Measurements from ENCODE around the gene SRCAP.

The SRCAP gene

GRCh38 chr16:30775392-30776188 is 76.6 kb downstream of the SRCAP start:
- DNase-seq (ENCODE audit: low spot score) = peak; percentile 79

DNA sequence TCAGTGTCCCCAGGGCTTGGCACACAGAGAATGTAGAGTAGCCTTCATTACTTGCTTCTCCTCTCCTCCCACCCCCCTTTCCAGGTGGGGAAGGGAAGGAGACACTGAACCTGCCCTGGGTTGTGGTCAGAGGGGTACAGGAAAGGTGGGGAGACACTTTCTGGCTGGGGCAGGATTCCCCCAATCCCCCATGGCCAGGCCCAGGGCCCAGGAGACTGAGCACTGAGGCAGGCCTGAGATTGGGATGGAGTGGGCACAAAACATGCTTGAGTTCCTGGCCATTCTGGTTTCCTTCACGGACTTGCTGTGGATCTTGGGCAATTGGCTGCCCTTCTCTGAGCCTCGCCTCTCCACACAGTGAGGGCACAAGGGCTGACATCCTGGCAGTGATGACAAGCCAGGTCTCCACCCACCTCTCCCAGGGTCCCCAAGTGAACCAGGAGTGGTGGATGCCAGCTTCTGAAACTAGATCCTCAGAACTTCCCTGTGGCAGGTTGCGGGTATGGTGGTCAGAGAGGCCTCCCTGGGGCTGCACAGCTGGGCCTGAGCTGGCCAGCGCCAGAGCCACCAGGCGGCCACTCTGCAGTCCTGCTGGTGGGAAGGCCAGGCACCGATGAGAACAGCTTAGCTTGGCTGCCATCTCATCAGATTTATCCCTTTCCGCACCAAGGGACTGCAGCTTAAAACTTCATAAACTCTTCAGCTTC is 78.8 kb downstream of the SRCAP start:
- no peak for DNase-seq (ENCODE audit: low spot score)

DNA sequence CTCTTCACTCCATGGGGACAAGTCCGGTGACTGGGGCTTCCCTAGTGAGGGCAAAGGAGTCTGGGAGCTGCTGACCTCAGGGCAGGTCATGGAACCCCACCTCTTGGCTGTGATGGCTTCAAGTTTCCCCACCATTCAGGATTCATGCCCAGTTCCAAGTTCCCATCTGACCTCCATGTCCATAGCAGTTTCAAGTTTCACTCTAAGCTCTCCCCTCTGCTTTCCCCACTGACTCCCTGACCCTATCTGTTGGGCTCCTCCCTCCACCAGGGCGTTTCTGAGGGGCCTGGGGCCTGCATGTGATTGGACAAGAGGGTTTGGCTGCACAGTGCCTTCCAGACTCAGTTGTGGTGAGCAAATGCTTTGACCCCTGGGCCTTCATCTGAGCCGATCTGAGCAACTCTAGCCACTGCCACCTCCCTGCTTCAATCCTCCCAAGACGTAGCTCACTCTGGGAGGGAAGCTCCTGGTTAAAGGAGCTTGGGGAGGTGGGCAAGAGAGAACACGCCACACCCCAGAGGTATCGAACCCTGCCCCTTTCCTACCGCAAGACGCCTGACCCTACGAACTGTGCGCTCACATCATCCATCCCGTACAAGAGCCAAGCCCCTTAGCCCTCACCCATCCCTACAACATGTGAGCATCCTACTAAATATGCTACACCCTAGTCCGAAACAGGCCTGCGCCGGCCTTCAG is 79.7 kb downstream of the SRCAP start:
- DNase-seq (ENCODE audit: low spot score) = no peak

- DNase-seq (ENCODE audit: low spot score) = no peak
These were observed 80.6 kb downstream of the SRCAP start for GRCh38 chr16:30779596-30779995.

- DNase-seq (ENCODE audit: low spot score) = no peak
These were observed 81.0 kb downstream of the SRCAP start for GRCh38 chr16:30780021-30780420.

DNA sequence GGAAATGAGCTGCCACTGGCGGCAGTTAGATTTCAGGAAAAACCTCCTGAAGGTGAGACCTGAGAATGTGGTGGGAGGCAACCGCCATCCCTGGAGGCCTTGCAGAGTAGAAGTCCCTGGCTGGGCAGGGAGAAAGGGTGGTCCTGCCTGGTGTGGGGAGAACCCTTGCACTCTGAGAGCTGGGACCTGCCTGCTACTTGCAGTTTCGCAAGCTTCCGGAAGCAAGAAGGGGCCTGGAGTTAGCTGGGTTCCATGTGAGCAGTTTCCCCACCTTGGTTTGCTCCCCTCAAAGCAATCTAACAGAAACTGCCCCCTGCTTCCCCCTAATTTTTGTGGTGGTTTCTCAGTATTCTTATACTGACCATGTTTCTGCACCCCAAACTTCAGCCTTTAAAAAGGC is 81.6 kb downstream of the SRCAP start:
- no peak for DNase-seq (ENCODE audit: low spot score)

DNA sequence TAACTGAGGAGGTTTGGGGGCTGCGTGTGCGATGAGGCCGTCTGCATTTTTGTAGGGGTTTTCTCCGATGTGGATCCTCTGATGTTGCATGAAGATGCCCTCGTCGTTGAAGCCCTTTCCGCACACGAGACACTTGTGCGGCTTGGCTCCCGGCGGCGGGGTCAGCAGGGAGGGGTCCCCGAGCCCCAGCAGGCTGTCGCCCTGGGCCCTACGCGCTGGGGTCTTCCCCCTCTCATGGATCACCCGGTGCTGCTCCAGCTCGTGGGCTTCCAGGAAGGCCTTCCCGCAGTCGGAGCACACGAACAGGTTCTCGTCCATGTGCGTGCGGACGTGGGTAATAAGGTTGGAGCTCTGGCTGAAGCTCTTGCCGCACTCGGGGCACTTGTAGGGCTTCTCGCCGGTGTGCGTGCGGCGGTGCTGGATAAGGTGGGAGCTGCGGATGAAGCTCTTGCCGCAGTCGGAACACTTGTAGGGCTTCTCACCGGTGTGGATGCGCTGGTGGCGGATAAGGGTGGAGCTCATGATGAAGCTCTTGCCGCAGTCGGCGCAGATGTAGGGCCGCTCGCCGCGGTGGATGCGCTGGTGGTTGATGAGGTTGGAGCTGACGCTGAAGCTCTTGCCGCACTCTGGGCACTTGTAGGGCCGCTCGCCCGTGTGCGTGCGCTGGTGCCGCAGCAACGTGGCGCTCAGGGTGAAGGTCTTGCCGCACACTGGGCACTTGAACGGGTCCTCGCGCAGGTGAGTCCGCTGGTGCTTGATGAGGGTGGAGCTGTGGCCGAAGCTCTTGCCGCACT is 83.7 kb downstream of the SRCAP start:
- DNase-seq (ENCODE audit: low spot score) = no peak

GRCh38 chr16:30783280-30784109 is 84.5 kb downstream of the SRCAP start:
- DNase-seq (ENCODE audit: low spot score) = no peak

GRCh38 chr16:30784215-30784614 is 85.2 kb downstream of the SRCAP start:
- DNase-seq (ENCODE audit: low spot score) = no peak

GRCh38 chr16:30785126-30786106 is 86.4 kb downstream of the SRCAP start:
- no peak for DNase-seq (ENCODE audit: low spot score)

GRCh38 chr16:30786115-30786935 is 87.4 kb downstream of the SRCAP start:
- DNase-seq (ENCODE audit: low spot score) = no peak

DNA sequence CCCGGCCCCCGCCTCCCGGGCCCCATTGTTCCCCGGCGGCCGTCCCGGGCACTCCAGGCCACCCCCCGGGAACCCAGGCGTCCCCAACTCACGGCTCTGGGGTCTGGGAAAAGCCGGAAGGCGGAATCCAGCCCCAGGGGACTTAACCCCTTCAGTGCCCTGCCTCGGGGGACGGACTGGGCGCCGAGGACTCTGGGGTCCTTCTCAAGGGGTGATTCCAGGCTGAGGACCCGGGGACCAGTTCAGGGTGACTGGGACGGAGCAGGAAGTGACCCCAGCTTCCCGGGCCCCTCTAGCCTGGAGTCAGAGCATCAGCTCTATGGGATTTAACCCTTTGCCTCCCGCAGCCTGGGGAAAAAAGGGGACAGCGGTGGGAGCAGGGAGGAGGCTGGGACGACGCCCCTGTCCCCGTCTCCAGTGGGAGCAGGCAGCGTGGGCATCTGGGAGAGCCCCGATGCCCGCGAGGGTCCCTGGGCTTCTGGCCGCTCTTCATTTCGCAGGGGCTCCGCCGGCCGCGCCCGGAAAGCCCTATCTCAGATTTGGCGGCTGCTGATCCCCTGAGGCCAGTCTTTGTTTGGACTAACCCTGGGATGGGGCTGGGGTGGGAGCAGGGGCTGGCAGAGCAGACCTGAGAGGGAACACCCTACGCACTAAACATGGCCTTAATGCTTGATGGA is 88.1 kb downstream of the SRCAP start, which contains the start of gene ZNF629:
Gene ZNF629, minus strand, starts transcription at position 270 of the 677 bp plus-strand sequence. CDS start 2,723 bp downstream, outside the sequence.
- DNase-seq (ENCODE audit: low spot score) = no peak

GRCh38 chr16:30787613-30788378 is 88.8 kb downstream of the SRCAP start:
- DNase-seq (ENCODE audit: low spot score) = no peak
